Fibroblast of skin of left biceps (primary cell): Measurements from ENCODE around the gene AGXT2.

Source experiments
- DNase-seq, 2 experiments: peaks; one replicate each; pipeline ENCODE4 v3.0.0-alpha.2; 2013; ENCODE audit warnings: low read depth in 2 of 2

Gene AGXT2, protein sequence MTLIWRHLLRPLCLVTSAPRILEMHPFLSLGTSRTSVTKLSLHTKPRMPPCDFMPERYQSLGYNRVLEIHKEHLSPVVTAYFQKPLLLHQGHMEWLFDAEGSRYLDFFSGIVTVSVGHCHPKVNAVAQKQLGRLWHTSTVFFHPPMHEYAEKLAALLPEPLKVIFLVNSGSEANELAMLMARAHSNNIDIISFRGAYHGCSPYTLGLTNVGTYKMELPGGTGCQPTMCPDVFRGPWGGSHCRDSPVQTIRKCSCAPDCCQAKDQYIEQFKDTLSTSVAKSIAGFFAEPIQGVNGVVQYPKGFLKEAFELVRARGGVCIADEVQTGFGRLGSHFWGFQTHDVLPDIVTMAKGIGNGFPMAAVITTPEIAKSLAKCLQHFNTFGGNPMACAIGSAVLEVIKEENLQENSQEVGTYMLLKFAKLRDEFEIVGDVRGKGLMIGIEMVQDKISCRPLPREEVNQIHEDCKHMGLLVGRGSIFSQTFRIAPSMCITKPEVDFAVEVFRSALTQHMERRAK

GRCh38 chr5:35047785-35048404 lies at the start of gene AGXT2:
TSS of gene AGXT2 (minus strand) at chr5:35047949. CDS start at chr5:35047892, 57 bp downstream.
- no peak for DNase-seq

GRCh38 chr5:35096932-35097331 lies 49.2 kb upstream of the AGXT2 start:
- DNase-seq: no peak

DNA sequence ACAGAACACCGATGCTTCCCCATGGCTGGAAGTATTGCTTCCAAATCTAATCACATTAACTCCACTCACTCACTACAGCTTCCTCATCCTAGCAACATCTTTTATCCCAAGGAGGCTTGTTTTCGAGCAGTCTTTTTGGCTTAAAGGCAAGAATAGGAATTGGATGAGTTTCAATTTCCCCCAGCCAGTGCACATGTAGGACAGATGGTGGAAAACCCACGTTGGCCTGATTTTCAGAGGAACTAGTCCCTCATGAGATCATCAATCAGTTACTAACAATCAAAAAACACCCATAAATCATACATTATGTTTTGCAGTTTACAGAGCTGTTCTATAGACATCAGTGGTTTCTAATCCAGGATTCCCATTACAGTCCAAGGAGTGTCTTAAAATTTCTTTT lies 48.5 kb upstream of the AGXT2 start:
- DNase-seq: peak; percentile 25 to 32

- no peak for DNase-seq
Observed at GRCh38 chr5:35095366-35095765, 47.6 kb upstream of the AGXT2 start.

DNA sequence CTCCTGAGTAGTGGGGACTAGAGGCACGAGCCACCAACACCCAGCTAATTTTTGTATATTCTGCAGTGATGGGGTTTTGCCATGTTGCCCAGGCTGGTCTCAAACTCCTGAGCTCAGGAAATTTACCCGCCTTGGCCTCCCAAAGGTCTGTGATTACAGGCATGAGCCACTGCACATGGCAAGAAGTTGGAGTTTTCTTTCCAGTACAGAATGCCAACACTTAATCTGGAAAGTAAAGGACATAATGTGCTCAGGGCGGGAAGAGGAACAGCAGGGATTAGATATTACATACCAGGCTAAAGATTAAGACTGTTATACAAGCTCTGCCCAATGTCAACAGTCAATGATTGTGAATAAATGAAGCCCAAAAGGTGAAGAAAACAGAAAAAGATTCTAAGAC lies 47.2 kb upstream of the AGXT2 start:
- DNase-seq: no peak

- no peak for DNase-seq
Observed at GRCh38 chr5:35092703-35093102, 45.0 kb upstream of the AGXT2 start.

- DNase-seq: no peak
Observed at GRCh38 chr5:35091704-35092103, 44.0 kb upstream of the AGXT2 start.

- DNase-seq: peak; percentile 42 to 50
Observed at GRCh38 chr5:35089334-35090314, 41.9 kb upstream of the AGXT2 start.

- no peak for DNase-seq
Observed at GRCh38 chr5:35087991-35088390, 40.2 kb upstream of the AGXT2 start.

GRCh38 chr5:35083150-35083549 lies 35.4 kb upstream of the AGXT2 start:
- DNase-seq: no peak

DNA sequence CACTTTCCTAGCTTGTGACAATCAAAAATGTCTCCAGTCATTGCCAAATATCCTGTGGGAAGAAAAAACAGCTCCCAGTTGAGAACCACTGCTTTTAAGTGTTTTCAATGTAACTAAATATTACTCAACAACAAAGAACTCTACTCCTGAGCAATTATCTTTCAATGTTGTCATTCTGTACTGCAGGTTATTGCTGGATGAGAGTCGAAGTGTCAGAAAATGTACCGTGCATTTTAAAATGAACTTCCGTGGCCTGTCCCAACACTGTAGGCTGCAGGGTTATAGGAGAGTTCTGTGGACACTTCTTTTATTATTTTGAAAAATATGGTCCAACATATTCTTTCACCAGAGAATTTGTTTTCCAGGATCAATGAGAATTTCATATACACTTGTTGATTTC lies 34.8 kb upstream of the AGXT2 start:
- no peak for DNase-seq

- DNase-seq: no peak
Observed at GRCh38 chr5:35081134-35081533, 33.4 kb upstream of the AGXT2 start.

DNA sequence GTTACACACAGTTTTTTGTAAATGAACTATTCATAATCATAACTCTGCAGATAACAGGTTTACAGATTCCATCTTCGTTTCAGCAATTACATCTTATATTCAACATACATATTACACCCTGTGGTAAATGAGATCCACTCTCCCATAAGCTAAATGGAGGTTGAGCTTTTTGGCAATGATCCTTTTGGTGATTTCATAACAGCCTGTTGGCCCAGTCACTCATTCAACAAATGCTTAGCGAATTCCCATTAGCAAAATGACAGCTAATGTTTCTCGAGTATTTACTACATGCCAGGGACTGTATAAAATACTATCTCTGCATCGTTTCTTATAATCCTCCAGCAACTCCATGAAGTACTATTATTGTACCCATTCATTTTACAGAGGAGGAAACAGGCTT lies 25.4 kb upstream of the AGXT2 start:
- no peak for DNase-seq

GRCh38 chr5:35069188-35069587 lies 21.4 kb upstream of the AGXT2 start:
- DNase-seq: no peak

GRCh38 chr5:35067985-35068384 lies 20.2 kb upstream of the AGXT2 start:
- no peak for DNase-seq

GRCh38 chr5:35066260-35066795 lies 18.6 kb upstream of the AGXT2 start:
- DNase-seq: no peak

GRCh38 chr5:35063414-35063813 lies 15.7 kb upstream of the AGXT2 start:
- no peak for DNase-seq

DNA sequence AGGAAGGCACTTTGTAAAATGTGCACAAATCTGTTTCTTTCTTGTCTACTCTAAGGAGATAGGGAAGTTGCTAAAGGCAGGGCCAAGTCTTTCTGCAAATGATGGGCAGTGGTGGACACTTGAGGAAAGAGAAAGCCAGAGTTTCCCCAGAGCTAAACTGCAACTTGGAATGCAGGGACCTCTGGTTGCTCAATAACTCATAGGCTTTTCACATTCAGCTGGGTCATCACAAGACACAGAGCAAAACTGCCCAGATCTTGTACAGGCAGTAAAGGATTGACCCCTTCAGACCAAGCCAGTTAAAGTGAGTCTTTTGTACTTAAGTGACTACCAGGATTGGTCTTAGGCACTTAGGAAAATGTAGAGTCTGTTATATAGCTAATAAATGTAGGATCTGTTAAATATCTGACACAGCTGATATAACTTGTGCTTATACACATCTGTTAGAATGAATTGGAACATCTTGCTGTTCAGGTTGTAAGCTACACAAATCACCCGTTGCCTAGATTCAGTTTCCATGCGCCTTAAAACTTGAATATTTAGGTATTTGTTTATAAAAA lies 13.5 kb upstream of the AGXT2 start:
- DNase-seq: no peak

GRCh38 chr5:35060236-35060635 lies 12.5 kb upstream of the AGXT2 start:
- no peak for DNase-seq

GRCh38 chr5:35059251-35059650 lies 11.5 kb upstream of the AGXT2 start:
- no peak for DNase-seq

DNA sequence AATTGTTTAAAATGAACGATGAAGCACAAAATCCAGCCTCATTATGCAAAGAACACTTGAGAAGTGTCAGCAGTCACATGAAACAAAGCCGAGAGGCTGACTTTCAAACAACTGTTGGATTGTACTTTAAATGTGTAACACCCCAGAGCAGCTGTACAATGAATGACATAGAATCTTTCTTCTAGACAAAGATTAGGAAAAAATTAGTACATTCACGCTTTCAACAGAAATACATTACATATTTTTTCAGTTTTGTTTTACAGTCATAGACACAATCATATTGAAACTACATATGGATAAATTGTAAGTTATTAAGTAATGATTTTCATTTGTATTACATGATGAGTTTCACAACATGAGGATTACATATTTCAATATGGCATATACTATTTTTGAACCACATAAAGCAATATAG lies 10.6 kb upstream of the AGXT2 start:
- DNase-seq: no peak
